ENCODE results near the gene SUPT4H1.

Gene SUPT4H1

GRCh38 chr17:58329035-58329809, 22.8 kb downstream of the SUPT4H1 start:
- no peak for DNase-seq (ENCODE audit: low spot score)

DNA sequence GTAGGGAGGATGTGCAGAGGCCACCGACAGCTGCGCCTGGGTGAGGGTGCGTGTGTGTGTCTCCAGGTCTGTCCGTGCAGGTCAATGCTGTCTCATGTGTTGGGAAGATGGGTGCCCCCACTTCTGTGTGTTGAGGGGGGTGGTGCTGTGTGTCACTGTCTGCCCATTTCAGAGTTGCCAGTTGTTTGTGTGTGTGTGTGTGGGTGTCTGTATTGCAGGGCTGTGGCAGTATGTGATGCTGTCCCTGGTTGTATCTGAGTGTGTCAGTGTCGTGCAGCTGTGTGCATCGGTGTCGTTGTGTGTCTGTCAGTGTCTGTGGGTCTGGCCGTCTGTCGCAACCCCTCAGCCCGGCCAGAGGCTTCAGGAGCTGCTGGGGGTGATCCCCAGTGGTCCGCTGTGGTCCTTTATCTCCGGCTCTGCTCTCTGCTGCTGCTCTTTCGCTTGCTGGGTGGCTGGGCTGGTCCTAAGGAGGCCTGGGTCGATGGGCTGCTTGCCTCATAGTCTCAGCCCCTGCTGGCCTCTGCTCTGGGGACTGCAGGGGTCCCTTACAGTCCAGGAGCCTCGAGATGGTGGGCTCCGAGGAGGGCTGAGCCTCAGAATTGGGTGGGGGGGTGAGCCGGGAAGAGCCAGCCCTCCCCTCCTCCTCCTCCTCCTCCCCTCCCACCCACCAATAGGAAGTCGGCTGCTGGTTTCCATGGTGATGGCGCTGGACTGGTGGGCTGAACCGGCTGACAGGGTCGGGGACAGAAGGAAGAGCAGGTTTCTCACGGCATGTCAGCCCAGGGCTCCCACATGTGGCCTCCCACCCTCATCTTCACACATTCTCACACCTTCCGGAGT, 23.6 kb downstream of the SUPT4H1 start, which contains the start of gene TSPOAP1:
Gene TSPOAP1 (minus strand): TSS at position 601 of the 840 bp plus-strand sequence. CDS start 875 bp downstream, outside the sequence.
- DNase-seq (ENCODE audit: low spot score), result no peak

- DNase-seq (ENCODE audit: low spot score), result no peak
These were observed 24.4 kb downstream of the SUPT4H1 start for GRCh38 chr17:58327363-58328194.

- no peak for DNase-seq (ENCODE audit: low spot score)
These were observed 25.2 kb downstream of the SUPT4H1 start for GRCh38 chr17:58326609-58327362.

DNA sequence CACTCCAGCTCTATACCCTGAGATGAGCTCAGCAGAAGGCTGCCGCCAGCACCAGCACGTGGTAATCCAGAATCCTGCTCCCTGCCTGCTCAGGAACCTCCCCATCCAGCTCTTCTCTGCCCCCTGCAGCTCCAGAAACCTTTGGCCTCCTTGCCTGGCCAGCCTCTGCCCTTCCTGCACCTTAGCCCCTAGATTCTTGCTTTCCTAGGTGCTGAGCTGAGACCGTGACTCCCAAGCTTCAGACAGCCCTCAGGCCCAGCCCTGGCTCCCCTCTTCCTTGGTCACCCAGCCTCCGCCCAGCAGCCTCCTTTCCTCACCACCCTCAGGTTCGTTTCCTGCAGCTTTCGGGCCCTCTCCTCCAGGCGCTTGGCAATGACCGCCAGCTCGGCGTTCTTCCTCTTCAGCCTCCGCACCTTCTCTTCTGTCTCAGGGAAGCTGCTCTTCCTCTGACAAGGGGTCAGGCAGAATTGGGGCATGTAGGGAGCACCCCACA, 26.0 kb downstream of the SUPT4H1 start:
- no peak for DNase-seq (ENCODE audit: low spot score)

DNA sequence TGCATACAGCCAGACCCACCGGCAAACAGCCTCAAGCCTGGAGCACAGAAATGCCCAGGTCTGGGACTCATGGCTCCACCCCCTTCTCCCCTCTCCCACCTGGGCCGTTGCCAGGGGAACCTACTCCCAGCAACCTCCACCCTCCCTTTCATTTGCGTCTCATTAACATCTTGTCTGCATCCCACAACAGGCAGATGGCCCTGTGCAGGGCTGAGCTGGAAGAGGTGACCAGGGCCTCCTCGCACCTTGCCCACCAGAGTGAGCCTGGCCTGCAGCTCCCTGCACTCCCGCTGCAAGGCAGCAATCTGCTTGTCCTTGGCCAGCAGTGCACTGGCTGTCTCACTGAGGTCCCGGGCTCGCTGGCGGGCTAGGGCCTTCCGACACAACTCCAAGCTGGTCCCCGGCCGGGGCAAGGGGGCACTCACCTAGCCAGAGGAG, 26.7 kb downstream of the SUPT4H1 start:
- no peak for DNase-seq (ENCODE audit: low spot score)

DNA sequence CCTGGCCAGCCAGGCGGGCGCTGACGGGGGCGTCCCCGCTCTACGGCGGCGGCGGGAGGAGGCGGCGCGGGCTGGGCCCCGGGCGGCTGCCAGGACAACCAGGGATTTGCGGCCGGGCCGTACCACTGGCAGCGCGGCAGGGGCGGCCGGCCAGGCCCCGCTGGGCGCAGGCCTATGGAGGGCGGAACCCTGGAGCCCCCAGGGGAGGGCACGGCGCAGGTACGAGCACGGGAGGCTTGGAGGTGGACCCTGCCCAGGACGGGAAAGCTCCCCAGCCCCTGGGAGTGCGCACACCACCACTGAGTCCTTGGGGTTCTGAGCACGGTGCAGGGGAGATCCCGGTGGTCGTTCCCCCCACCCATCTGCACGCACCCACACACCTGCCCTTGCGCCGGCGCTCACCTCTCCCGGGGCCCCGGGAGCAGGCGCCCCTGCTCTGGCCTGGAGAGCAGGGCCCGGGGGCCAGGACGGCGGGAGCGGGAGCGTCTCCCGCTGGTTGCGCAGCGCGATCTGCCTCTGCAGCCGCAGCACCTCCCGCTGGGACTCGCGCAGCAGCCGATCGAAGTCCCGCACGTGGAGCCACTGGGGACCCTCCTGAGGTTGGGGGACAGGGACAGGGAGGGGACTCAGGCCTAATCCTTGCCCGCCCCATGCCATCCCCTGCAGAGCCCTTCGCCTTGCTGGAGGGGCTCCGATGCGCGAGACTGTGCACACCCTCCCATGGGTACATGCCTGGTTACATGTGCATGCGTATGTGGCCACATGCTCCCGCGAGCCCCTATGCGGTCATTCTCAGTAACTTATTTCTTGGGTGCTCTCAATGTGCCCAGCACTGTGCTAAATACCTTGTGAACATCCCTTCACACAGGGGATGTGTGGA, 27.4 kb downstream of the SUPT4H1 start:
- DNase-seq (ENCODE audit: low spot score), result no peak

DNA sequence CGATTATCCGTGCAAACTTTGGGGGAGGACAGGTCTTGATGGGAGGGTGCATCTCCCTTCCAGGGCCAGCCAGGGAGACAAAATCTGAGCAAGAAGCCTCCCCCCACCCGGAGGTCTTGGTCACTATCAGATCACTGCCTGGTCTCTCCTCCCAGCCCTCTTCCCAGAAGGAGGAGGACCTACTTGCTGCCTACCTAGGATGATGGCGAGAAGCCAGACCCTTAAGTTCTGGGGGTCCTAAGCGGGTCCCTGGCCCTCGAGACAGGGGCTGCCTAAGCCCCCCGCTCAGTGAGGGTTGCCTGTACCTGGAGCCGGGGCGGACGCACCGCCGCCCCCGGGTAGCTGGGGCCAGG, 28.0 kb downstream of the SUPT4H1 start:
- no peak for DNase-seq (ENCODE audit: low spot score)

- no peak for DNase-seq (ENCODE audit: low spot score)
These were observed 28.5 kb downstream of the SUPT4H1 start for GRCh38 chr17:58323366-58324055.

DNA sequence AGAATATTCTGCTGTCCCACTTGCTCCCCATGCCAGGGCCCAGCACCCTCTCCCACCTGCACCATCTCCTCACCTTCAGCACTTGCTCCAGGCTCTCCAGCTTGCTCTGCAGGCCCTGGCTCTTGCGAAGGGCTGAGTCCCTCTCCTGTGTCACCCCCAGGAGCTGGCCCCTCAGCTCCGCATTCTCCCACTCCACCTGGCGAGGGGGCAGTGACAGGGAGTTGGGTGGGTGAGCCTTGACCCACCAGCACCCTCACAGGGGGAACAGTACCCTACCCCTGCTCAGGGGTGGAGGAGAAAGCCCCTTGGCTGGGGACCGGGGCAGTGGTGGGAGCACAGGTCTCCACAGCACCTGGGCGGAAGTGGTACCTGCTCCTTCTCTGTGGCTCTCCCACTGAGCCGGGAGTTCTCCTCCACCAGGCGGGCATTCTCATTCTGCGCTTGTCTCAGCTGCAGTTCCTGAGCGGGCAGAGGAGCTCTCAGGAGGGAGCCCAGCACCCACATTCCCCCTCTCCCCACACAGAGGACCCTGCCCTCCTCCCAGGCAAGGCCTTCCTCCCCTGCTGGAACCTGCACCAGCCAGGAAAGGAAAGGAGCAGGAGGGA, 29.3 kb downstream of the SUPT4H1 start:
- no peak for DNase-seq (ENCODE audit: low spot score)

DNA sequence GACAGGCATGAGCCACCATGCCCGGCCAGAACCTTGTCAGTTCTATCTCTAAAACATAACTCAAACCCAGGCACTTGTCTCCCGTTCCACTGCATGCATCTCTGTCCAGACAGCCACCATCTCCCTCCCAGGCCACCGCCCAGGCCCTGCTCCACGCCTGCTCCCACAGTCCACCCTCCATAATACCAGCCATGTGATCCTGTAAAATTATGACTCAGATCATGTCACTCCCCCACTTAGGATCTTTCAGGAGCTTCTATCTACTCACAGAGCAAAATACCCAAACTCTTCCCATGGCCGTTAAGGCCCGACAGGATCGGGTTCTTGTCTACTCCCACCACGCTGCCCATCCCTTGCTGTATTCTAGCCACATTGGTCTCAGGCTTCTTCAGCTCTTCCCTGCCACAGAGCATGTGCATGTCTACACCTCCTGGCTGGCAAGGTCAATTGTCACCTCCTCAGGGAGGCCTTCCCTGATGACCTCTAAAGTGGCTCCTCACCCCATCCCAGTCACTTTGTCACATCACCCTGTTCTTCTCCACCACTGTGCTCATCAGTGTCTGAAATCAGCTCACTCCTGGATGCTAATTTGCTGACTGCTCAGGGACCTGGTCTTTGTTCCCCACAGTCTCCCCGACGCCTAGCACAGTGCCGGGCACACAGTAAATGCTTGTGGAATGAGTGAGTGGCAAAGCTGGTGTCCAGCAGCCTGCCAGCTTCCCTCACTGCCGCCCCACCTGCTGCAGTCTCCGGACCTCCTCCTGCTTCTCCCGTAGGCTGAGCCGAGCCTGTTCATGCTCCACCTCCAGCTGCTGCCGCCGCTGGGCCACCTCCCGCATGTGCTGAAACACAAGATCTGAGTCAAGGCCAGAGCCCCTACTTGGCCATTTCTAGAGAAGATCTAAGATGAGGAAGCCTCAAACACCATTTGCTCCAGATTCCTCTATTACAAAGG, 30.2 kb downstream of the SUPT4H1 start:
- DNase-seq (ENCODE audit: low spot score), result no peak

DNA sequence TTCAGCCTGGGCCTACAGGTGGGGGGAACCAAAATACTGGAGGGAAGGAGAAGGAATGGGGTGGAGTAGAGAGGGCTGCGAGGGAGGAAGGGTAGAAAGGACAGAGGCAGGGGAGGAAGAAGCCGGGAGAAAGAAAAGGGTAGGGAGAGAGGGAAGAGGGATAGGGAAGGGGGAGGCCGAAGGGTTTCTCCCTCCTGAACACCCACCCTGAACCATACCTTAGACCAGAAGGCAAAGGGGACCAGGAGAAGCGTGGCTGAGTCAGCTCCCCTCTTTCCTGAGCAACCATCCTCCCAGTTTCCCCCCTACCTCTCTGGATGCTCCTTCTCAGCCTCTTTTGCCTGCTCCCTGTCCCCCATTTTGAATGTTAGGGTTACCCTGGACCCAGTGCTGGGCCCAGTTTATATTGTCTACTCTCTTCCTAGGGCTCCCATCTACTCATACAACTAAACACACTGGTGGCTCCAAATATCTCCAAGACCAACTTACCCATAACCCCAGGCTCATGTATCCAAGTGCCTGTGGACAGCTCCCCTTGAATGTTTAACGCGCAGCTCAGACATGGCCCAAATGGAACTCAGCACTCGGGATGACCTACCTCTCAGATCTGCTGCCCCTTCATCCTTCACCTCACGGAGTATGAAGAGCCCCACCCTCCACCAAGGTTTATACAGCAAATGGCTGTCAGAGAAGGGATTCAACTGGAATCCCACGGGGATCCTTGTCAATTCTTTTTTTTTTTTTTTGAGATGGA, 31.3 kb downstream of the SUPT4H1 start:
- no peak for DNase-seq (ENCODE audit: low spot score)

GRCh38 chr17:58320163-58320558, 31.8 kb downstream of the SUPT4H1 start:
- no peak for DNase-seq (ENCODE audit: low spot score)

GRCh38 chr17:58319173-58320162, 32.5 kb downstream of the SUPT4H1 start:
- peak; percentile 55 for DNase-seq (ENCODE audit: low spot score)

DNA sequence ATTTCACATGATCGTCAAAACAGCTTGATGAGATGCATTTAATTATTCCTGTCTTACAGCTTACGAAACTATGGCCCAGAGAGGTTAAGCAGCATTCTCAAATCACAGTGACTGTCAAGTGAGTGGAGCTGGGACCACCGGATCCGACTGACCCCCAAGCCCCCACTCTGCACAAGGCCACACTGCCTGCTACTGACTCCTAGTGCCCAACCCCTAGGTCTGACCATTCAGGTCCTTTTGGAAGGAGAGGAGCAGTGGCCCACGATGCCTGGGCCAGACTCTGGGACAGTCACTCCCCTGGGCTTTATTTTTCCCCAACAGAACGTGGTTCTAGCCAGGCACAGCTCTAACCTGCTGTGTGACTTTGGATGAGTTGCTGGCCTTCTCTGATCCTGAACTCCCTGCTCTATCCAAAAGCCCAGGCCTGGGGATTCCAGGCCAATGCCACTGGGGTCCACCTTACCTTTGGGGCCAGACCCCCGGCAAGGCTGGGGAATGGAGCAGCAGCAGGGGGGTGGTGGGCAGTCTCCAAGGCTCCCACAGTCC, 33.3 kb downstream of the SUPT4H1 start:
- peak; percentile 37 for DNase-seq (ENCODE audit: low spot score)

GRCh38 chr17:58318065-58318481, 33.9 kb downstream of the SUPT4H1 start:
- peak; percentile 46 for DNase-seq (ENCODE audit: low spot score)

Data from left forelimb (tissue), 1 donor.